Epithelial cell of proximal tubule (primary cell): ENCODE results near the gene SPRN. TPM values are rescaled to one million over a fixed set of nuclear protein-coding genes. Genes with fewer than 3 reads are reported as not detected.
"Not testable (repeated sequence)": the region's sequence is repeated elsewhere in the genome, so short reads cannot be mapped to it uniquely, and the experiment has no call there.

Experiments
- DNase-seq: peaks from one replicate; pipeline ENCODE4 v3.0.0-alpha.2; 2011; ENCODE audit warnings: low read depth
- H3K4me3 ChIP-seq: 2 replicates; pipeline ENCODE4 v1.5.1; 2011; ENCODE audit warnings: low read depth, mild to moderate bottlenecking, low read length
- CTCF ChIP-seq: conservative IDR thresholded peaks from 2 replicates; pipeline ENCODE4 v1.5.1; 2012; ENCODE audit warnings: low read depth, mild to moderate bottlenecking, low read length
- total RNA-seq: library from RNA; depleted of rRNA; stranded (reverse); fragments of >200 nt; gene quantifications from 2 replicates; pipeline ENCODE4 v1.2.3, GENCODE V29; 2015

SPRN gene
- total RNA-seq, 1 donor from 2014 or later, result 0.12 TPM

- DNase-seq, result no peak
- peak; percentile 46 for TF ChIP-seq CTCF
Measured at GRCh38 chr10:133438711-133439273, 14.4 kb upstream of the SPRN start.

GRCh38 chr10:133432789-133433188 lies 8.4 kb upstream of the SPRN start:
- not testable (repeated sequence) for H3K4me3 ChIP-seq, DNase-seq

More at GRCh38 chr10:133438711-133439273, 14.4 kb upstream of the SPRN start:
- H3K4me3 ChIP-seq, result no peak overlapping the region

- H3K4me3 ChIP-seq, DNase-seq: not testable (repeated sequence)
Measured at GRCh38 chr10:133431888-133432613, 7.6 kb upstream of the SPRN start.

- not testable (repeated sequence) for H3K4me3 ChIP-seq, DNase-seq
Measured at GRCh38 chr10:133429571-133429970, 5.1 kb upstream of the SPRN start.

- DNase-seq, H3K4me3 ChIP-seq: not testable (repeated sequence)
Measured at GRCh38 chr10:133424102-133424501, 323 bp downstream of the SPRN start.

- DNase-seq, result no peak
- no peak overlapping the region for H3K4me3 ChIP-seq
- no peak for TF ChIP-seq CTCF
Measured at GRCh38 chr10:133422807-133423771, 1.3 kb downstream of the SPRN start.

GRCh38 chr10:133422223-133422806 lies 2.1 kb downstream of the SPRN start:
- no peak for TF ChIP-seq CTCF
- DNase-seq, result no peak
- H3K4me3 ChIP-seq, result no peak overlapping the region

- DNase-seq, result no peak
- TF ChIP-seq CTCF, result no peak
- H3K4me3 ChIP-seq, result no peak overlapping the region
Measured at GRCh38 chr10:133421336-133422222, 2.8 kb downstream of the SPRN start.
